ENCODE data around the gene CDKN2D. TPM values are rescaled to one million over a fixed set of nuclear protein-coding genes. Genes with fewer than 3 reads are reported as not detected.

CDKN2D gene
- total and polyA plus RNA-seq, 2 of the 13 experiments (the other 11 are each of a cell fraction or from before 2014, with no cell fraction given), result 5.4 to 8.6 TPM

DNA sequence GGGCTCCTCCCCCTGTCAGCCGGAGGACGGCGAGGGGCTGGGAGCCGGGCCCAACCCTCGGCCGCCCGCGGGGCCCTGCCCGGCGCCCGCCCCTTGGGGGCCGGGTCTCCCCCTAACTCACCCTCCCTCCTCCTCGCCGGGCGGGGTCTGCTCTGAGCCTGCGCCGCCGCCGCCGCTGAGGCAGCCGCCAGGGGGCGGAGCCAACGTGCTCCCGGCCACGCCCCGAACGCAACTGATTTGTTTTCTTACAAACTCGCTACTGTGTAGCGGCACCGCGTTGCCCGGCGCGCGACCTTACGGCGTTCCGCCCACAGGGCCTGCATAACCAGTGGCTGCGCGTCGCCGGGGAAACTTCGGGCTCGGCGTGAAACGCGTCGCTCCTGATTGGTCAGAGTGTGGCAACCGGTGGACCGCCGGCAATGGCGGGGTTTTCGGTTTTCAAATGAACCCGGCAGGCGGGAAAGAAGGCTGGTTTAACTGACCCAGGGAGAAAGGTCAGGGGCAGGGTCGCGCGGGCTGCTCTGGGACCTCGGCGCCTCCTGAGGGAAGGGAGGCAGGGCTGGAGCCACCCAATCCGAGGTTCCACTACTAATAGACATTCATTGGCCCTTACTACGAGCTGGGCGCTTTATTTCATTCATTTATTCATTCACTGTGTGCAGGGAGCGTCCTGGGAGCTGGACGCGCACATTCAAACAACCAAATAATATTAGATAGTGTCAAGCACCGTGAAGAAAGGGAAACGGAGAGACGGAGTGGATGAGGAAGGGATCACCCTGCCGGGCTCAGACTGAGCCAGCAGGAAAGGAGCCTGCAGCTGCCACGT is at the start of gene CDKN2D (continued):
- no peak for TF ChIP-seq ZNF550 (CRISPR knock-in tag; IDR thresholded peaks at IDR 0.05; ENCODE audit: borderline replicate concordance)
- TF ChIP-seq, protein P1, sequence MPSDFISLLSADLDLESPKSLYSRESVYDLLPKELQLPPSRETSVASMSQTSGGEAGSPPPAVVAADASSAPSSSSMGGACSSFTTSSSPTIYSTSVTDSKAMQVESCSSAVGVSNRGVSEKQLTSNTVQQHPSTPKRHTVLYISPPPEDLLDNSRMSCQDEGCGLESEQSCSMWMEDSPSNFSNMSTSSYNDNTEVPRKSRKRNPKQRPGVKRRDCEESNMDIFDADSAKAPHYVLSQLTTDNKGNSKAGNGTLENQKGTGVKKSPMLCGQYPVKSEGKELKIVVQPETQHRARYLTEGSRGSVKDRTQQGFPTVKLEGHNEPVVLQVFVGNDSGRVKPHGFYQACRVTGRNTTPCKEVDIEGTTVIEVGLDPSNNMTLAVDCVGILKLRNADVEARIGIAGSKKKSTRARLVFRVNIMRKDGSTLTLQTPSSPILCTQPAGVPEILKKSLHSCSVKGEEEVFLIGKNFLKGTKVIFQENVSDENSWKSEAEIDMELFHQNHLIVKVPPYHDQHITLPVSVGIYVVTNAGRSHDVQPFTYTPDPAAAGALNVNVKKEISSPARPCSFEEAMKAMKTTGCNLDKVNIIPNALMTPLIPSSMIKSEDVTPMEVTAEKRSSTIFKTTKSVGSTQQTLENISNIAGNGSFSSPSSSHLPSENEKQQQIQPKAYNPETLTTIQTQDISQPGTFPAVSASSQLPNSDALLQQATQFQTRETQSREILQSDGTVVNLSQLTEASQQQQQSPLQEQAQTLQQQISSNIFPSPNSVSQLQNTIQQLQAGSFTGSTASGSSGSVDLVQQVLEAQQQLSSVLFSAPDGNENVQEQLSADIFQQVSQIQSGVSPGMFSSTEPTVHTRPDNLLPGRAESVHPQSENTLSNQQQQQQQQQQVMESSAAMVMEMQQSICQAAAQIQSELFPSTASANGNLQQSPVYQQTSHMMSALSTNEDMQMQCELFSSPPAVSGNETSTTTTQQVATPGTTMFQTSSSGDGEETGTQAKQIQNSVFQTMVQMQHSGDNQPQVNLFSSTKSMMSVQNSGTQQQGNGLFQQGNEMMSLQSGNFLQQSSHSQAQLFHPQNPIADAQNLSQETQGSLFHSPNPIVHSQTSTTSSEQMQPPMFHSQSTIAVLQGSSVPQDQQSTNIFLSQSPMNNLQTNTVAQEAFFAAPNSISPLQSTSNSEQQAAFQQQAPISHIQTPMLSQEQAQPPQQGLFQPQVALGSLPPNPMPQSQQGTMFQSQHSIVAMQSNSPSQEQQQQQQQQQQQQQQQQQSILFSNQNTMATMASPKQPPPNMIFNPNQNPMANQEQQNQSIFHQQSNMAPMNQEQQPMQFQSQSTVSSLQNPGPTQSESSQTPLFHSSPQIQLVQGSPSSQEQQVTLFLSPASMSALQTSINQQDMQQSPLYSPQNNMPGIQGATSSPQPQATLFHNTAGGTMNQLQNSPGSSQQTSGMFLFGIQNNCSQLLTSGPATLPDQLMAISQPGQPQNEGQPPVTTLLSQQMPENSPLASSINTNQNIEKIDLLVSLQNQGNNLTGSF (CRISPR knock-in tag; IDR thresholded peaks at IDR 0.05), result no peak; the same call in 1 of the 2 replicates
- no peak for TF ChIP-seq U2AF2 (IDR thresholded peaks at IDR 0.05; ENCODE audit: low read depth, low read length)
- no peak for TF ChIP-seq SIX1 (CRISPR knock-in tag; IDR thresholded peaks at IDR 0.05; ENCODE audit: borderline replicate concordance)
- no peak for TF ChIP-seq ZNF678 (CRISPR knock-in tag; IDR thresholded peaks at IDR 0.05)
- TF ChIP-seq ZKSCAN5 (CRISPR knock-in tag; IDR thresholded peaks at IDR 0.05), result no peak
- peak; percentile 75 for TF ChIP-seq PHF21A (CRISPR knock-in tag; IDR thresholded peaks at IDR 0.05)
- no peak for TF ChIP-seq ZNF34 (CRISPR knock-in tag; IDR thresholded peaks at IDR 0.05; ENCODE audit: borderline replicate concordance)
- peak; percentile 99 for TF ChIP-seq CCDC6 (CRISPR knock-in tag; IDR thresholded peaks at IDR 0.05)
- peak; percentile 52; the same call in 1 of the 2 replicates for TF ChIP-seq KMT2B (CRISPR knock-in tag; IDR thresholded peaks at IDR 0.05)
- TF ChIP-seq IKZF1 (IDR thresholded peaks at IDR 0.05), result no peak
- no peak for TF ChIP-seq DNMT3B (CRISPR knock-in tag; conservative IDR thresholded peaks at IDR 0.05)
- no peak for TF ChIP-seq ZSCAN12 (CRISPR knock-in tag; IDR thresholded peaks at IDR 0.05)
- TF ChIP-seq, protein P2, sequence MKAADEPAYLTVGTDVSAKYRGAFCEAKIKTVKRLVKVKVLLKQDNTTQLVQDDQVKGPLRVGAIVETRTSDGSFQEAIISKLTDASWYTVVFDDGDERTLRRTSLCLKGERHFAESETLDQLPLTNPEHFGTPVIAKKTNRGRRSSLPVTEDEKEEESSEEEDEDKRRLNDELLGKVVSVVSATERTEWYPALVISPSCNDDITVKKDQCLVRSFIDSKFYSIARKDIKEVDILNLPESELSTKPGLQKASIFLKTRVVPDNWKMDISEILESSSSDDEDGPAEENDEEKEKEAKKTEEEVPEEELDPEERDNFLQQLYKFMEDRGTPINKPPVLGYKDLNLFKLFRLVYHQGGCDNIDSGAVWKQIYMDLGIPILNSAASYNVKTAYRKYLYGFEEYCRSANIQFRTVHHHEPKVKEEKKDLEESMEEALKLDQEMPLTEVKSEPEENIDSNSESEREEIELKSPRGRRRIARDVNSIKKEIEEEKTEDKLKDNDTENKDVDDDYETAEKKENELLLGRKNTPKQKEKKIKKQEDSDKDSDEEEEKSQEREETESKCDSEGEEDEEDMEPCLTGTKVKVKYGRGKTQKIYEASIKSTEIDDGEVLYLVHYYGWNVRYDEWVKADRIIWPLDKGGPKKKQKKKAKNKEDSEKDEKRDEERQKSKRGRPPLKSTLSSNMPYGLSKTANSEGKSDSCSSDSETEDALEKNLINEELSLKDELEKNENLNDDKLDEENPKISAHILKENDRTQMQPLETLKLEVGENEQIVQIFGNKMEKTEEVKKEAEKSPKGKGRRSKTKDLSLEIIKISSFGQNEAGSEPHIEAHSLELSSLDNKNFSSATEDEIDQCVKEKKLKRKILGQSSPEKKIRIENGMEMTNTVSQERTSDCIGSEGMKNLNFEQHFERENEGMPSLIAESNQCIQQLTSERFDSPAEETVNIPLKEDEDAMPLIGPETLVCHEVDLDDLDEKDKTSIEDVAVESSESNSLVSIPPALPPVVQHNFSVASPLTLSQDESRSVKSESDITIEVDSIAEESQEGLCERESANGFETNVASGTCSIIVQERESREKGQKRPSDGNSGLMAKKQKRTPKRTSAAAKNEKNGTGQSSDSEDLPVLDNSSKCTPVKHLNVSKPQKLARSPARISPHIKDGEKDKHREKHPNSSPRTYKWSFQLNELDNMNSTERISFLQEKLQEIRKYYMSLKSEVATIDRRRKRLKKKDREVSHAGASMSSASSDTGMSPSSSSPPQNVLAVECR (CRISPR knock-in tag; IDR thresholded peaks at IDR 0.05; ENCODE audit: borderline replicate concordance), result peak; percentile 99
- peak; percentile 71; the same call in 1 of the 2 replicates for TF ChIP-seq TGIF2 (CRISPR knock-in tag; IDR thresholded peaks at IDR 0.05)
- no peak for TF ChIP-seq STAG1 (CRISPR knock-in tag; IDR thresholded peaks at IDR 0.05)
- peak; percentile 87 for TF ChIP-seq CREB1 (IDR thresholded peaks at IDR 0.05)
- peak; percentile 86 for TF ChIP-seq CREB1 (CRISPR knock-in tag; IDR thresholded peaks at IDR 0.05)
- no peak for TF ChIP-seq ZBTB38 (CRISPR knock-in tag; IDR thresholded peaks at IDR 0.05)
- TF ChIP-seq DPF2 (CRISPR knock-in tag; IDR thresholded peaks at IDR 0.05; ENCODE audit: borderline replicate concordance, low read depth), result no peak
- no peak for TF ChIP-seq ZNF256 (CRISPR knock-in tag; conservative IDR thresholded peaks at IDR 0.05)
- peak; percentile 20; the same call in 1 of the 2 replicates for TF ChIP-seq ZNF792 (CRISPR knock-in tag; IDR thresholded peaks at IDR 0.05)
- no peak for TF ChIP-seq SMAD3 (CRISPR knock-in tag; IDR thresholded peaks at IDR 0.05)

Measured in HepG2 (cell line).